Spinal cord (tissue), 10 donors: ENCODE data around the gene SDHAF3. TPM values are rescaled to one million over a fixed set of nuclear protein-coding genes. Genes with fewer than 3 reads are reported as not detected.

Experiments
- DNase-seq, 6 donors: peaks; one replicate each; pipeline versions ENCODE4 v3.0.0 to v3.0.0-alpha.2; 2013 to 2015; ENCODE audit warnings: low spot score in 6 of 6, low read depth in 4 of 6
- H3K27ac ChIP-seq: one replicate; pipeline ENCODE4 v1.5.1; 2013; ENCODE audit warnings: low read depth, low read length, control low read depth
- H3K27me3 ChIP-seq: one replicate; pipeline ENCODE4 v1.6.1; 2013; ENCODE audit warnings: low read length; ENCODE audit not compliant: control insufficient read depth, insufficient read depth
- H3K36me3 ChIP-seq: one replicate; pipeline ENCODE4 v1.6.1; 2013; ENCODE audit warnings: low read length; ENCODE audit not compliant: control insufficient read depth, insufficient read depth
- H3K4me1 ChIP-seq: one replicate; pipeline ENCODE4 v1.6.1; 2013; ENCODE audit warnings: low read length; ENCODE audit not compliant: control insufficient read depth, insufficient read depth
- H3K4me3 ChIP-seq: one replicate; pipeline ENCODE4 v1.5.1; 2013; ENCODE audit warnings: low read depth, low read length, control low read depth
- H3K9me3 ChIP-seq: one replicate; pipeline ENCODE4 v1.6.1; 2013; ENCODE audit warnings: low read length; ENCODE audit not compliant: control insufficient read depth, insufficient read depth
- WGBS: methylation state at CpG from one replicate; pipeline ENCODE4 v1.1.5; 2013; ENCODE audit warnings: missing lambda C conversion rate; ENCODE audit not compliant: insufficient coverage; 5-methylcytosine and 5-hydroxymethylcytosine counted together
- polyA plus RNA-seq, 2 donors: library from polyadenylated mRNA; unstranded; fragments of 120-200 nt; gene quantifications; one replicate each; pipeline ENCODE4 v1.2.1, GENCODE V29; 2013; ENCODE audit not compliant: insufficient read length in 2 of 2
- total RNA-seq, 2 donors: library from RNA; depleted of rRNA in 1 of 2; stranded (reverse); fragments of 120-200 nt in 1 of 2; fragments of >200 nt in 1 of 2; gene quantifications; one replicate each; pipeline versions ENCODE4 v1.2.3 to v1.2.4, GENCODE V29; 2013 to 2014
- donor health status: healthy.

Gene SDHAF3
- total and polyA plus RNA-seq, 4 donors, result 23.1 to 28.1 (median 23.7) TPM

GRCh38 chr7:97090761-97091353 is 26.6 kb upstream of the SDHAF3 start:
- no peaks in the 10 kb centered on the region for H3K27me3 ChIP-seq
- H3K36me3 ChIP-seq, result no peaks in the 10 kb centered on the region
- no peaks in the 10 kb centered on the region for H3K9me3 ChIP-seq
- H3K4me1 ChIP-seq, result no peaks in the 10 kb centered on the region
- H3K4me3 ChIP-seq, result no peak overlapping the region
- 80% methylated on average over 1 of the region's 1 CpG for WGBS
- H3K27ac ChIP-seq, result no peak overlapping the region
- no peak for DNase-seq

GRCh38 chr7:97094284-97094930 is 23.1 kb upstream of the SDHAF3 start:
- 100% methylated on average over 1 of the region's 3 CpGs for WGBS
- Histone ChIP-seq H3K27me3 (no peaks in the 10 kb centered on the region), H3K9me3 (no peaks in the 10 kb centered on the region), H3K4me1 (no peaks in the 10 kb centered on the region), H3K4me3 (no peak overlapping the region), H3K27ac (peak overlapping the region; percentile 25), H3K36me3 (no peaks in the 10 kb centered on the region)
- DNase-seq, result peak in 1 of 6 donors; percentile 29

- no peaks in the 10 kb centered on the region for H3K36me3 ChIP-seq
- H3K4me1 ChIP-seq, result no peaks in the 10 kb centered on the region
- no peak for DNase-seq
- H3K27me3 ChIP-seq, result no peaks in the 10 kb centered on the region
- no peaks in the 10 kb centered on the region for H3K9me3 ChIP-seq
- no peak overlapping the region for H3K4me3 ChIP-seq
- no peak overlapping the region for H3K27ac ChIP-seq
- 50% methylated on average over 1 of the region's 2 CpGs for WGBS
Measured at GRCh38 chr7:97096037-97096436, 21.5 kb upstream of the SDHAF3 start.

- H3K9me3 ChIP-seq, result no peaks in the 10 kb centered on the region
- H3K4me3 ChIP-seq, result no peak overlapping the region
- WGBS, result no CpG with 5 or more reads among the region's 4 CpGs
- no peak for DNase-seq
- no peaks in the 10 kb centered on the region for H3K4me1 ChIP-seq
- H3K27me3 ChIP-seq, result no peaks in the 10 kb centered on the region
- no peaks in the 10 kb centered on the region for H3K36me3 ChIP-seq
- no peak overlapping the region for H3K27ac ChIP-seq
Measured at GRCh38 chr7:97096661-97097060, 20.8 kb upstream of the SDHAF3 start.

GRCh38 chr7:97104719-97105238 is 12.7 kb upstream of the SDHAF3 start:
- no peak overlapping the region for H3K4me3 ChIP-seq
- peak in 5 of 6 donors; percentile 47 to 92 (median 61) for DNase-seq
- H3K36me3 ChIP-seq, result no peaks in the 10 kb centered on the region
- WGBS, result 6% methylated on average over 7 of the region's 8 CpGs
- no peaks in the 10 kb centered on the region for H3K9me3 ChIP-seq
- no peak overlapping the region for H3K27ac ChIP-seq
- no peaks in the 10 kb centered on the region for H3K27me3 ChIP-seq
- H3K4me1 ChIP-seq, result peaks cover 4% of the 10 kb centered on the region

GRCh38 chr7:97107192-97107800 is 10.2 kb upstream of the SDHAF3 start:
- DNase-seq, result no peak
- no CpG with 5 or more reads among the region's 2 CpGs for WGBS
- H3K9me3 ChIP-seq, result no peaks in the 10 kb centered on the region
- H3K4me3 ChIP-seq, result no peak overlapping the region
- peaks cover 4% of the 10 kb centered on the region for H3K4me1 ChIP-seq
- H3K27me3 ChIP-seq, result no peaks in the 10 kb centered on the region
- no peaks in the 10 kb centered on the region for H3K36me3 ChIP-seq
- no peak overlapping the region for H3K27ac ChIP-seq

GRCh38 chr7:97116308-97116707 is 1.2 kb upstream of the SDHAF3 start:
- Histone ChIP-seq H3K36me3 (no peaks in the 10 kb centered on the region), H3K27ac (no peak overlapping the region), H3K9me3 (no peaks in the 10 kb centered on the region), H3K4me1 (peaks cover 3% of the 10 kb centered on the region), H3K27me3 (no peaks in the 10 kb centered on the region), H3K4me3 (no peak overlapping the region)
- DNase-seq, result peak in 1 of 6 donors; percentile 27
- 66% methylated on average over 2 of the region's 5 CpGs for WGBS

GRCh38 chr7:97117035-97117371 is 495 bp upstream of the SDHAF3 start:
- no peaks in the 10 kb centered on the region for H3K9me3 ChIP-seq
- 59% methylated on average over 8 of the region's 9 CpGs for WGBS
- no peaks in the 10 kb centered on the region for H3K27me3 ChIP-seq
- H3K36me3 ChIP-seq, result no peaks in the 10 kb centered on the region
- DNase-seq, result no peak
- H3K4me3 ChIP-seq, result peak overlapping the region; percentile 66
- peak overlapping the region; percentile 81 for H3K27ac ChIP-seq
- peaks cover 3% of the 10 kb centered on the region for H3K4me1 ChIP-seq

GRCh38 chr7:97118306-97118917 is 914 bp downstream of the SDHAF3 start:
- no peak overlapping the region for H3K27ac ChIP-seq
- WGBS, result 27% methylated on average over 5 of the region's 13 CpGs
- peaks cover 3% of the 10 kb centered on the region for H3K4me1 ChIP-seq
- no peaks in the 10 kb centered on the region for H3K36me3 ChIP-seq
- peak overlapping the region; percentile 66 for H3K4me3 ChIP-seq
- no peaks in the 10 kb centered on the region for H3K27me3 ChIP-seq
- DNase-seq, result peak in 2 of 6 donors; percentile 11 to 17
- H3K9me3 ChIP-seq, result no peaks in the 10 kb centered on the region
